HepG2 (cell line): ENCODE measurements around the gene CLEC18C. TPM values are rescaled to one million over a fixed set of nuclear protein-coding genes. Genes with fewer than 3 reads are reported as not detected.

ENCODE experiments used
- ARNT2 ChIP-seq: sonication (generic); formaldehyde crosslinking; IDR thresholded peaks from 2 replicates; pipeline ENCODE4 v1.8.0; 2022; ENCODE audit warnings: mild to moderate bottlenecking, low read depth, missing genetic modification reagents, moderate library complexity
- ATF7 ChIP-seq, 2 experiments: fragments of 450-650 bp in 1 of 2; sonication (generic) in 1 of 2; formaldehyde crosslinking in 1 of 2; IDR thresholded peaks; 2 replicates each; pipeline versions ENCODE4 v1.4.0 to v1.6.1; 2016 to 2020; ENCODE audit warnings: antibody characterized with exemption in 1 of 2, mild to moderate bottlenecking in 1 of 2, missing genetic modification reagents in 1 of 2
- CCDC6 ChIP-seq: sonication (generic); formaldehyde crosslinking; IDR thresholded peaks from 2 replicates; pipeline ENCODE4 v1.8.1; 2022; ENCODE audit warnings: mild to moderate bottlenecking, missing genetic modification reagents, moderate library complexity
- GABPB1 ChIP-seq: IDR thresholded peaks from 2 replicates; pipeline ENCODE4 v1.6.1; 2016; ENCODE audit warnings: mild to moderate bottlenecking, missing genetic modification reagents, moderate library complexity, missing compliant biosample characterization
- KDM1A ChIP-seq: IDR thresholded peaks from 2 replicates; pipeline ENCODE4 v1.6.1; 2016; ENCODE audit warnings: missing compliant biosample characterization
- NFE2L1 ChIP-seq: sonication (generic); formaldehyde crosslinking; IDR thresholded peaks from 2 replicates; pipeline ENCODE4 v1.4.0; 2020; ENCODE audit warnings: missing genetic modification reagents, mild to moderate bottlenecking, borderline replicate concordance
- NR2F2 ChIP-seq: IDR thresholded peaks from 2 replicates; pipeline ENCODE4 v1.6.1; 2012; ENCODE audit warnings: low read depth, inconsistent platforms, borderline replicate concordance
- NRL ChIP-seq: sonication (generic); formaldehyde crosslinking; IDR thresholded peaks from 2 replicates; pipeline ENCODE4 v1.5.0; 2020; ENCODE audit warnings: missing genetic modification reagents, mild to moderate bottlenecking, moderate library complexity, borderline replicate concordance
- PAF1 ChIP-seq: IDR thresholded peaks from 2 replicates; pipeline ENCODE4 v1.6.1; 2016; ENCODE audit warnings: missing genetic modification reagents, missing compliant biosample characterization
- PCBP1 ChIP-seq: fragments of 200-400 bp; formaldehyde crosslinking; IDR thresholded peaks from 2 replicates; pipeline ENCODE4 v1.6.1; 2017; ENCODE audit warnings: mild to moderate bottlenecking, low read depth, low read length, borderline replicate concordance
- SALL2 ChIP-seq: sonication (generic); formaldehyde crosslinking; IDR thresholded peaks from 2 replicates; pipeline ENCODE4 v1.8.1; 2023; ENCODE audit warnings: mild to moderate bottlenecking, missing genetic modification reagents, inconsistent platforms
- SMAD9 ChIP-seq: sonication (generic); formaldehyde crosslinking; IDR thresholded peaks from 2 replicates; pipeline ENCODE4 v1.5.1; 2020; ENCODE audit warnings: mild to moderate bottlenecking, missing genetic modification reagents
- TBP ChIP-seq: sonication (generic); formaldehyde crosslinking; IDR thresholded peaks from 2 replicates; pipeline ENCODE4 v1.5.0; 2020; ENCODE audit warnings: missing genetic modification reagents
- TEAD2 ChIP-seq: sonication (generic); formaldehyde crosslinking; IDR thresholded peaks from 2 replicates; pipeline ENCODE4 v1.9.0; 2021; ENCODE audit warnings: missing genetic modification reagents
- TGIF2 ChIP-seq: IDR thresholded peaks from 2 replicates; pipeline ENCODE4 v1.6.1; 2016; ENCODE audit warnings: control low read depth, missing compliant biosample characterization
- U2AF1 ChIP-seq: fragments of 200-400 bp; formaldehyde crosslinking; optimal IDR thresholded peaks from 2 replicates; pipeline ENCODE3; 2017; ENCODE audit warnings: mild to moderate bottlenecking, low read depth, low read length
- ZC3H4 ChIP-seq: sonication (generic); formaldehyde crosslinking; IDR thresholded peaks from 2 replicates; pipeline ENCODE4 v1.4.0; 2020; ENCODE audit warnings: missing genetic modification reagents, borderline replicate concordance
- ZFAT ChIP-seq: sonication (generic); formaldehyde crosslinking; conservative IDR thresholded peaks from 2 replicates; pipeline ENCODE4 v1.8.1; 2023; ENCODE audit warnings: missing genetic modification reagents, inconsistent platforms
- ZFP36 ChIP-seq: fragments of 150-350 bp; IDR thresholded peaks from 2 replicates; pipeline ENCODE4 v1.6.1; 2018; ENCODE audit warnings: borderline replicate concordance, low read length, low read depth; ENCODE audit not compliant: partially characterized antibody
- ZNF292 ChIP-seq: sonication (generic); formaldehyde crosslinking; IDR thresholded peaks from 2 replicates; pipeline ENCODE4 v1.8.1; 2022; ENCODE audit warnings: mild to moderate bottlenecking, low read depth, missing genetic modification reagents, borderline replicate concordance
- ZNF331 ChIP-seq: sonication (generic); formaldehyde crosslinking; IDR thresholded peaks from 2 replicates; pipeline ENCODE4 v1.4.0; 2020; ENCODE audit warnings: missing genetic modification reagents
- ZNF883 ChIP-seq: sonication (generic); formaldehyde crosslinking; IDR thresholded peaks from 2 replicates; pipeline ENCODE4 v1.5.1; 2020; ENCODE audit warnings: mild to moderate bottlenecking, missing genetic modification reagents; ENCODE audit errors: not compliant biosample characterization
- polyA plus RNA-seq, 8 experiments: library from polyadenylated mRNA; depleted of rRNA in 3 of 8; stranded (reverse) in 7 of 8; unstranded in 1 of 8; fragments of >200 nt; fragmentation: Illumina TruSeq in 4 of 8; extraction: Trizol in 4 of 8; gene quantifications; 2 replicates each; pipeline versions ENCODE4 v1.2.1 to v1.2.3, GENCODE V29; 2011 to 2016; ENCODE audit warnings: low read depth in 4 of 8, missing spikeins in 1 of 8, mixed read lengths in 1 of 8; ENCODE audit not compliant: insufficient read depth in 1 of 8
- total RNA-seq, 5 experiments: library from RNA; depleted of rRNA; stranded (reverse); fragments of >200 nt; fragmentation: Illumina TruSeq; extraction: Trizol; gene quantifications; 2 replicates each; pipeline ENCODE4 v1.2.3, GENCODE V29; 2016; ENCODE audit warnings: low read depth in 1 of 5
- TF ChIP-seq, protein P1 (sequence below): sonication (generic); formaldehyde crosslinking; IDR thresholded peaks from 2 replicates; pipeline ENCODE4 v1.4.0; 2020; ENCODE audit warnings: missing genetic modification reagents
- TF ChIP-seq, protein P2 (sequence below): sonication (generic); formaldehyde crosslinking; IDR thresholded peaks from 2 replicates; pipeline ENCODE4 v1.8.0; 2022; ENCODE audit warnings: mild to moderate bottlenecking, missing genetic modification reagents, moderate library complexity
- TF ChIP-seq, protein P3 (sequence below): sonication (generic); formaldehyde crosslinking; IDR thresholded peaks from 2 replicates; pipeline ENCODE4 v1.5.0; 2020; ENCODE audit warnings: mild to moderate bottlenecking, missing genetic modification reagents
- TF ChIP-seq, protein P4 (sequence below): sonication (generic); formaldehyde crosslinking; IDR thresholded peaks from 2 replicates; pipeline ENCODE4 v1.5.0; 2020; ENCODE audit warnings: missing genetic modification reagents

Gene CLEC18C
- total and polyA plus RNA-seq, 2 of the 13 experiments (the other 11 are each of a cell fraction or from before 2014, with no cell fraction given) = 0.15 to 0.29 TPM

DNA sequence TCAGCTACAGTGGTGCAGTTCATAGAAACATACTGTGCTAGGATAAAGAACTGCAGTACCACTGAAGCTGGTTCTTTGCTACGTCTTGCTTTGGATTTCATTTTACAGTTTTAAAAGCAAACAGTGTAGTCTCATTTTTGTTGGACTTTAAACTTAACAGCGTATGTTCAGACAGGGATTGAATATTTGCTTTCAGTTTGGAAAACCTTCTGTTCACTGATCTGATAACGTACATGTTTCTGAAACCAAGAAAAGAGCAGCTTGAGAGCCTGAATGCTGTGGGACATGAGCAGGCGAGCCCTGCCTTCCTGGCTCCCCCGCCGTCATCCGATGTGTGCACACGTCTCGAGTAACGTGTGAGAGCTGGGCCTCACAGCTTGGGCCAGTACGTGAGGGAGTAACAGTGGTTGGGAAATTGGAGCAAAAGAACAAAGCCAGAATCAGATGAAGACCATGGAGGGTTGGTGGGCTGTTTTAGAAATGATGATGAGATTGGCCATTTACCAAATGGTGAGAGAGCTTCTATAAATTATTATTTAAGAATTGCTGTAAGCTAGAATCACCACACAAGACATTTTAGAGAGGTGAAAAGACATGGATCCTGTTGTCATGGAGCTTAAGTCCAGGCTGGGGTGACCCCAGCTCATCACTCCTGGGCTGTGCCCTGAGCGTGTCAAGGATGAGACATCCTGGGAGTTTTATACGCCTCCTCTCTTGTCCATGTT, 20.8 kb upstream of the CLEC18C start (continued):
- TF ChIP-seq, protein P1, sequence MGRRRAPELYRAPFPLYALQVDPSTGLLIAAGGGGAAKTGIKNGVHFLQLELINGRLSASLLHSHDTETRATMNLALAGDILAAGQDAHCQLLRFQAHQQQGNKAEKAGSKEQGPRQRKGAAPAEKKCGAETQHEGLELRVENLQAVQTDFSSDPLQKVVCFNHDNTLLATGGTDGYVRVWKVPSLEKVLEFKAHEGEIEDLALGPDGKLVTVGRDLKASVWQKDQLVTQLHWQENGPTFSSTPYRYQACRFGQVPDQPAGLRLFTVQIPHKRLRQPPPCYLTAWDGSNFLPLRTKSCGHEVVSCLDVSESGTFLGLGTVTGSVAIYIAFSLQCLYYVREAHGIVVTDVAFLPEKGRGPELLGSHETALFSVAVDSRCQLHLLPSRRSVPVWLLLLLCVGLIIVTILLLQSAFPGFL = no peak
- TF ChIP-seq GABPB1 (CRISPR knock-in tag) = 0 out of 2 replicates have a peak, but pooled peaks have one; percentile 32
- no peak for TF ChIP-seq ZNF883
- TF ChIP-seq CCDC6 = no peak
- TF ChIP-seq ZFAT (CRISPR knock-in tag) = no peak
- TF ChIP-seq, protein P2, sequence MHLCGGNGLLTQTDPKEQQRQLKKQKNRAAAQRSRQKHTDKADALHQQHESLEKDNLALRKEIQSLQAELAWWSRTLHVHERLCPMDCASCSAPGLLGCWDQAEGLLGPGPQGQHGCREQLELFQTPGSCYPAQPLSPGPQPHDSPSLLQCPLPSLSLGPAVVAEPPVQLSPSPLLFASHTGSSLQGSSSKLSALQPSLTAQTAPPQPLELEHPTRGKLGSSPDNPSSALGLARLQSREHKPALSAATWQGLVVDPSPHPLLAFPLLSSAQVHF (CRISPR knock-in tag) = no peak
- TF ChIP-seq TGIF2 = 0 out of 2 replicates have a peak, but pooled peaks have one; percentile 44
- TF ChIP-seq, protein P3, sequence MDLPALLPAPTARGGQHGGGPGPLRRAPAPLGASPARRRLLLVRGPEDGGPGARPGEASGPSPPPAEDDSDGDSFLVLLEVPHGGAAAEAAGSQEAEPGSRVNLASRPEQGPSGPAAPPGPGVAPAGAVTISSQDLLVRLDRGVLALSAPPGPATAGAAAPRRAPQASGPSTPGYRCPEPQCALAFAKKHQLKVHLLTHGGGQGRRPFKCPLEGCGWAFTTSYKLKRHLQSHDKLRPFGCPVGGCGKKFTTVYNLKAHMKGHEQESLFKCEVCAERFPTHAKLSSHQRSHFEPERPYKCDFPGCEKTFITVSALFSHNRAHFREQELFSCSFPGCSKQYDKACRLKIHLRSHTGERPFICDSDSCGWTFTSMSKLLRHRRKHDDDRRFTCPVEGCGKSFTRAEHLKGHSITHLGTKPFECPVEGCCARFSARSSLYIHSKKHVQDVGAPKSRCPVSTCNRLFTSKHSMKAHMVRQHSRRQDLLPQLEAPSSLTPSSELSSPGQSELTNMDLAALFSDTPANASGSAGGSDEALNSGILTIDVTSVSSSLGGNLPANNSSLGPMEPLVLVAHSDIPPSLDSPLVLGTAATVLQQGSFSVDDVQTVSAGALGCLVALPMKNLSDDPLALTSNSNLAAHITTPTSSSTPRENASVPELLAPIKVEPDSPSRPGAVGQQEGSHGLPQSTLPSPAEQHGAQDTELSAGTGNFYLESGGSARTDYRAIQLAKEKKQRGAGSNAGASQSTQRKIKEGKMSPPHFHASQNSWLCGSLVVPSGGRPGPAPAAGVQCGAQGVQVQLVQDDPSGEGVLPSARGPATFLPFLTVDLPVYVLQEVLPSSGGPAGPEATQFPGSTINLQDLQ (CRISPR knock-in tag) = no peak
- TF ChIP-seq TEAD2 = no peak
- no peak for TF ChIP-seq ATF7 (IDR thresholded peaks at IDR 0.05)
- no peak for TF ChIP-seq ATF7 (CRISPR knock-in tag; IDR thresholded peaks at IDR 0.05)
- TF ChIP-seq NR2F2 = no peak; the same call in 1 of the 2 replicates
- no peak for TF ChIP-seq U2AF1
- TF ChIP-seq SALL2 = no peak
- TF ChIP-seq PCBP1 = no peak
- TF ChIP-seq TBP = no peak
- TF ChIP-seq PAF1 (CRISPR knock-in tag) = no peak
- TF ChIP-seq NRL (CRISPR knock-in tag) = no peak
- no peak for TF ChIP-seq SMAD9 (CRISPR knock-in tag)
- TF ChIP-seq NFE2L1 (CRISPR knock-in tag) = no peak
- TF ChIP-seq, protein P4, sequence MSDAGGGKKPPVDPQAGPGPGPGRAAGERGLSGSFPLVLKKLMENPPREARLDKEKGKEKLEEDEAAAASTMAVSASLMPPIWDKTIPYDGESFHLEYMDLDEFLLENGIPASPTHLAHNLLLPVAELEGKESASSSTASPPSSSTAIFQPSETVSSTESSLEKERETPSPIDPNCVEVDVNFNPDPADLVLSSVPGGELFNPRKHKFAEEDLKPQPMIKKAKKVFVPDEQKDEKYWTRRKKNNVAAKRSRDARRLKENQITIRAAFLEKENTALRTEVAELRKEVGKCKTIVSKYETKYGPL (CRISPR knock-in tag) = no peak
- TF ChIP-seq ZC3H4 (CRISPR knock-in tag) = 0 out of 2 replicates have a peak, but pooled peaks have one; percentile 16
- TF ChIP-seq ARNT2 = no peak
- TF ChIP-seq ZNF292 = peak; percentile 92; the same call in 1 of the 2 replicates
- no peak for TF ChIP-seq KDM1A (CRISPR knock-in tag)
- no peak for TF ChIP-seq ZNF331 (CRISPR knock-in tag)
- TF ChIP-seq ZFP36 = no peak
